Measurements from ENCODE around the gene CCDC186.
A peak's percentile ranks its signal among the peaks of the same experiment; 100 is the strongest.

CCDC186 gene

GRCh38 chr10:114103284-114103683 lies 70.7 kb downstream of the CCDC186 start:
- peak; percentile 46 to 60 for DNase-seq

- DNase-seq: peak; percentile 52 to 65
Observed at GRCh38 chr10:114102256-114102655, 71.7 kb downstream of the CCDC186 start.

- no peak for DNase-seq
Observed at GRCh38 chr10:114100848-114101741, 72.9 kb downstream of the CCDC186 start.

GRCh38 chr10:114096864-114097263 lies 77.1 kb downstream of the CCDC186 start:
- DNase-seq: no peak

GRCh38 chr10:114095559-114096337 lies 78.3 kb downstream of the CCDC186 start:
- no peak for DNase-seq

DNA sequence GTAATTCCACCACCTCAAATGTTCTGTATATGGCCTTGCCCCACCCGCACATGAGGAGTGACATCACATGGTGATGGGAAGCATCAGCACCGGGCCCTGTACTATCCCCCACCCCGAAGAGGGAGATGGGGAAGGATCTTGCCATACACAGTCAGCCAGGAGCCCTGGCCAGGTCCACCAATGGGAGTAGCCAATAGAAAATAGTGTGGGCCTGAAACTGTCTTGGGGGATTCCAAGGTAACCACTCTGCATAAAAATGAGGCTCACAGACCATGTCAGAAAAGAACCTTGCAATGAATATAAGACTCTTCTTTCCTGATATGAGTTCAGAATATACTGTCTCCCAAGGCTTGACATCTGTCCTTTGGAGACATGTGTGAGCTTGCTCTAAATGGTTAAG lies 79.2 kb downstream of the CCDC186 start:
- DNase-seq: no peak

GRCh38 chr10:114087655-114088054 lies 86.3 kb downstream of the CCDC186 start:
- no peak for DNase-seq

DNA sequence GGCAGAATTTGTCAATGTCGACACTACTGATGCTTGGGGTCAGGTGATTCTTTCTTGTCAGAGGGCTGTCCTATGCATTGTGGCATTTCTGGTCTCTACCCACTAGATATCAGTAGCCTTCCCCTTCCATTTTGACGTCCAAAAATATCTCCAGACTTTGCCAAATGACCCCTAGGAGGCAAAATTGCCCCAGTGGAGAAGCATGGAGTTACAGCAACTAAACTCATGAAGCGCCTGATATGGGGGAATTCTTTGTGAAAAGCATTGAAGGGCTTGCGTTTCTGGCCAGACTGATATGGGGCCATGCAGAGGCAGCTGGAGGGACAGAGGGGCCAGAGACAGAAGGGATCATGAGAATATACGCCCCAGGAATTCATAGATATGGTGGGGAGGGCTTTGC lies 86.7 kb downstream of the CCDC186 start:
- no peak for DNase-seq

- DNase-seq: no peak
Observed at GRCh38 chr10:114084215-114084614, 89.8 kb downstream of the CCDC186 start.

DNA sequence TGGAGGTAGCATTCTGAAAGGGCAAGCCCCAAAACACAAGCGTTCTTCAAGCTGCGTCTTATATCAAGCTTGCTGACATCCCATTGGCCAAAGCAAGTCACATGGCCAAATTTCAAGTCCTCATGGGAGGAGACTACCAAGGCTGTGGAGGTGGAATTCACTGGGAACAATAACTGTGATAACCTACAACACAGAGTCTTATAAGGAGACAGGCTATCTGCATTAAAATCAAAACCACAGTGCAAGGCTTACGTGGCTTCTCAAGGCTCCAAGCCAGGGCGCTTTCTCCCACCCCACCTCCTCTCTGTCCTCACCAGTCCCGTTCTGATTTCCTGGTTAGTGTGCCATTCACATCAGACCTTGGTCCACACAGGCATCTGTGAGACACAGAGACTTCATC lies 91.0 kb downstream of the CCDC186 start:
- DNase-seq: no peak

DNA sequence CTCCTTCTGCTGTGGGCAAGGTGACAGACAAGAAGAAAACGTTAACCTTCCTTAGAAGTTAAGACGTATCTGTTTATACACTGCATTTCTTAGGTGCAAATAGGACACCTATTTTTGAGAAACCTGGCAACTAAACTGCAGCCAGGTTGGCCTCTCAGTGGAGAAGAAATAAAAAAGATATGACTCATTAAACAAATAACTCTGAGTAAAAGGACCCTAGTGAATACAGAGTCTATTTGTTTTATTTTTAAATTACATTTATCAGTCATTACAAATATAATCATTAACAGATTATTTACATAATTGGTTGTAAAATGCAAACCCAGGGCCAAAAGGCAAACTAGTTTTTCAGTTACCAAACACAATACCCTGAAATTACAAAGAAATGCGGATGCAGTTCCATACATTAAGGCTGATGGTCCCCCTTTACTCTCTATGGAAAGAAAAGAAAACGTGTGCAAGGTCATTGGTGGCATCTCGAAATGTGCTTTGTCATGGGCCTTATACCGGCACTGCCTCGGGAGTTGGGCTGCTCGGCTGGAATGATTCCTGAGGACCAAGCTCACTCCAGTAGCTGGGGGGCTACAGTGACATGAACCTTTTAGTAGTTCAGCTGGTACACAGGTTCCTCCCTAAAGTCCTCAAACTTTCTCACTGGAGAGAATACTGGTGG lies 92.0 kb downstream of the CCDC186 start:
- no peak for DNase-seq

DNA sequence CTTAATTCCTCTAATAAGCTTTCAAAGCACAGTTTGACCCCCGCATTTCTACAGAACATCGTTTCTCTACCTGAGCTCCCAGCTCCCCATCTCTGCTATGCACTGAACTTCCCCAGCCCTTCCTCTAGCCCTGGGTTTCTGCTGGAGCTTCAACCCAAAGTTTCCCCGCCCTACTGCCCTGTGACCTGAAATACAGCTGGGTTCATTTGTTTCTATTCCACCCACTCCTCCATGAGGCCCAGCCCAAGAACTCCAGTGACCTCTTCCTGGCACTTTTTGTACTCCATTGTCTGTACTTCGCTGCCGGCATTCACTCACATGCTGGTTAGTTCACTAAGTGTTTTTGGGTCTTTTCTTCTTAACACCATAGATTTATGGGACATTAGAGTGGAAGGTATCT lies 94.6 kb downstream of the CCDC186 start:
- peak; percentile 41 to 47 for DNase-seq

DNA sequence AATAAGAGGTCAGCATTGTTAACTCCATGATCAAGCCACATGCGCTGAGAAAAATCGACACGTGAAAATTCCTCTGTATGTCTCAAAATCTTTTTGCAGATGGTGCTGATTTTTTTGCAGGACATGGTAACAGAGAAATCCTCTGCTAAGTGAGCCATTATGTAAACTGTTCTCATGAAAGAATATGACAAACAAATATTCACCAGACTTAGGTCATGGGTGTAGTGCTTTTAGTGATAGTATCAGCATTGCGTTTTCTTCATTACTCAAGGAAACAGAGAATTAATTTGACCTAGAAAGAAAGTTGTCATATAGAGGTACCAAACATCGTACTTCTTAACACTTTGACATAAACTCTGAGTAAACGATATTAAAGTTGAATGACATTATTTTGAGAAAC lies 95.7 kb downstream of the CCDC186 start:
- no peak for DNase-seq

DNA sequence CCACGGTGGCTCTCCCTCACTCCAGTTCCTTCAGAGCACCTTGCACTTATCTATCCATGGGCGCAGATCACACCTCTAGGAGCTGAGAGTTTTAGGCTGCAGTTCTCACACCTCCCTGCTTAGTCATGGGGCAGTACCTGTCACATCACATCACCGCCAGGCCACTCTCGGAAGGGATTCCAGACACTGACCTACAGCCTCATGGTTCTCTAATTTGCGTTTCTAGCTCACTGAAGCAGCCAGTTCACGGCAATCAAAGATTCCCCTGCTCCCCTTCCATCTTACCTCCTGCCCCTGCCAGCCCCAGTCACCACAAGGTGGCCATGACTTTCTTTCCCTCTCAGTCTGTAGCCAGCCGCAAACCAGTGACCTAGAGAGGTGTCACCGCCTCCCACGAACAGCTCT lies 96.2 kb downstream of the CCDC186 start:
- DNase-seq: no peak

DNA sequence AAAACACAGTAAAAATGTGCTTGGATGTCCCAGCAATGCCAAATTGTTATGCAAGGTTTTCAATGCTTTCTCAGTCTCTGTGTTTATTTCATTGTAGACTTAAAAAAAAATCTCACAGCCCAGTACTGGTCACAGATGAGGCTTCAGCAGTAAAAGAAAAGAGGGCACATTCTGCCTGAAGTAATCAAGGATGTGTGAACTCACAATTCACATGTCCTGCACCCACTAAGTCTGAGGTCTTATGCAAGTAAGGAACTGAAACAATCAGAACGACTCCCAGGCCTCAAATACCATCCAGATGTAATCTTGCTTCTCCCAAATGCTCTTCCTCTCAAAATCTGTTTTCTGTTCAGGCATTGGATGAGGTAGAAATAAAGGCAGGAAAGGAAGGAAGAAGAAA lies 96.7 kb downstream of the CCDC186 start:
- peak; percentile 77 to 84 for DNase-seq

- DNase-seq: no peak
Observed at GRCh38 chr10:114075093-114075492, 98.9 kb downstream of the CCDC186 start.

GRCh38 chr10:114073395-114074186 lies 100.4 kb downstream of the CCDC186 start:
- DNase-seq: no peak

- peak; percentile 71 to 77 for DNase-seq
Observed at GRCh38 chr10:114071178-114071577, 102.8 kb downstream of the CCDC186 start.

All from inflammatory macrophage (primary cell).